Skeletal muscle satellite cell (primary cell): Measurements from ENCODE around the gene WIPF3.

ENCODE experiments used
- H3K27me3 ChIP-seq: 2 replicates; pipeline ENCODE4 v1.7.0; 2013; ENCODE audit warnings: low read length; ENCODE audit not compliant: control insufficient read depth, insufficient read depth
- H3K36me3 ChIP-seq: 2 replicates; pipeline ENCODE4 v1.7.0; 2013; ENCODE audit warnings: mild to moderate bottlenecking, control low read depth, low read length; ENCODE audit not compliant: insufficient read depth
- H3K4me1 ChIP-seq: 2 replicates; pipeline ENCODE4 v1.7.0; 2013; ENCODE audit warnings: low read length; ENCODE audit not compliant: control insufficient read depth, insufficient read depth
- H3K4me2 ChIP-seq: 2 replicates; pipeline ENCODE4 v1.7.0; 2013; ENCODE audit warnings: mild to moderate bottlenecking, low read length
- H3K4me3 ChIP-seq: 2 replicates; pipeline ENCODE4 v1.7.0; 2013; ENCODE audit warnings: low read length
- H3K9ac ChIP-seq: 2 replicates; pipeline ENCODE4 v1.7.0; 2013; ENCODE audit warnings: mild to moderate bottlenecking, low read depth, low read length, moderate library complexity
- H3K9me3 ChIP-seq: replicated peaks from 2 replicates; pipeline ENCODE4 v1.7.0; 2013; ENCODE audit warnings: mild to moderate bottlenecking, control low read depth, low read length

Gene WIPF3

GRCh38 chr7:29866490-29866930 is 60.2 kb downstream of the WIPF3 start:
- Histone ChIP-seq H3K9ac (no peak overlapping the region), H3K27me3 (peaks cover 10% of the 10 kb centered on the region), H3K4me2 (peak overlapping the region; percentile 16), H3K36me3 (no peaks in the 10 kb centered on the region), H3K4me1 (peaks cover 14% of the 10 kb centered on the region), H3K9me3 (no peaks in the 10 kb centered on the region), H3K4me3 (no peak overlapping the region)

- Histone ChIP-seq H3K9ac (no peak overlapping the region), H3K4me1 (no peaks in the 10 kb centered on the region), H3K27me3 (peaks cover 31% of the 10 kb centered on the region), H3K4me3 (no peak overlapping the region), H3K9me3 (no peaks in the 10 kb centered on the region), H3K4me2 (no peak overlapping the region), H3K36me3 (no peaks in the 10 kb centered on the region)
Measured at GRCh38 chr7:29871787-29872398, 65.6 kb downstream of the WIPF3 start.

- Histone ChIP-seq H3K4me3 (no peak overlapping the region), H3K27me3 (peaks cover 34% of the 10 kb centered on the region), H3K9me3 (no peaks in the 10 kb centered on the region), H3K36me3 (no peaks in the 10 kb centered on the region), H3K4me2 (no peak overlapping the region), H3K9ac (no peak overlapping the region), H3K4me1 (no peaks in the 10 kb centered on the region)
Measured at GRCh38 chr7:29873644-29874294, 67.5 kb downstream of the WIPF3 start.

- Histone ChIP-seq H3K36me3 (no peaks in the 10 kb centered on the region), H3K27me3 (peaks cover 29% of the 10 kb centered on the region), H3K4me1 (no peaks in the 10 kb centered on the region), H3K9ac (no peak overlapping the region), H3K9me3 (no peaks in the 10 kb centered on the region), H3K4me2 (no peak overlapping the region), H3K4me3 (no peak overlapping the region)
Measured at GRCh38 chr7:29875741-29876140, 69.4 kb downstream of the WIPF3 start.

- Histone ChIP-seq H3K9me3 (no peaks in the 10 kb centered on the region), H3K4me3 (no peak overlapping the region), H3K4me1 (no peaks in the 10 kb centered on the region), H3K9ac (no peak overlapping the region), H3K4me2 (no peak overlapping the region), H3K36me3 (no peaks in the 10 kb centered on the region), H3K27me3 (peaks cover 27% of the 10 kb centered on the region)
Measured at GRCh38 chr7:29877196-29877595, 70.9 kb downstream of the WIPF3 start.

GRCh38 chr7:29878081-29878688 is 71.9 kb downstream of the WIPF3 start:
- Histone ChIP-seq H3K9ac (no peak overlapping the region), H3K36me3 (no peaks in the 10 kb centered on the region)

GRCh38 chr7:29879609-29880008 is 73.3 kb downstream of the WIPF3 start:
- Histone ChIP-seq H3K4me3 (no peak overlapping the region), H3K9me3 (no peaks in the 10 kb centered on the region), H3K36me3 (no peaks in the 10 kb centered on the region), H3K9ac (no peak overlapping the region), H3K4me2 (no peak overlapping the region), H3K4me1 (no peaks in the 10 kb centered on the region), H3K27me3 (peaks cover 21% of the 10 kb centered on the region)

More at GRCh38 chr7:29878081-29878688, 71.9 kb downstream of the WIPF3 start:
- H3K4me3 ChIP-seq, result no peak overlapping the region
- H3K27me3 ChIP-seq, result peaks cover 27% of the 10 kb centered on the region
- no peaks in the 10 kb centered on the region for H3K9me3 ChIP-seq
- no peaks in the 10 kb centered on the region for H3K4me1 ChIP-seq
- no peak overlapping the region for H3K4me2 ChIP-seq

- H3K9ac ChIP-seq, result no peak overlapping the region
- H3K36me3 ChIP-seq, result no peaks in the 10 kb centered on the region
- H3K4me1 ChIP-seq, result no peaks in the 10 kb centered on the region
- no peak overlapping the region for H3K4me2 ChIP-seq
- no peak overlapping the region for H3K4me3 ChIP-seq
- H3K9me3 ChIP-seq, result no peaks in the 10 kb centered on the region
- H3K27me3 ChIP-seq, result peaks cover 8% of the 10 kb centered on the region
Measured at GRCh38 chr7:29881724-29882123, 75.4 kb downstream of the WIPF3 start.

- no peaks in the 10 kb centered on the region for H3K36me3 ChIP-seq
- H3K4me2 ChIP-seq, result no peak overlapping the region
- no peaks in the 10 kb centered on the region for H3K9me3 ChIP-seq
- H3K9ac ChIP-seq, result no peak overlapping the region
- peaks cover under 1% of the 10 kb centered on the region for H3K27me3 ChIP-seq
- H3K4me3 ChIP-seq, result no peak overlapping the region
- no peaks in the 10 kb centered on the region for H3K4me1 ChIP-seq
Measured at GRCh38 chr7:29882481-29882880, 76.2 kb downstream of the WIPF3 start.

GRCh38 chr7:29883462-29884398 is 77.4 kb downstream of the WIPF3 start:
- no peaks in the 10 kb centered on the region for H3K4me1 ChIP-seq
- H3K9ac ChIP-seq, result no peak overlapping the region
- no peaks in the 10 kb centered on the region for H3K27me3 ChIP-seq
- H3K9me3 ChIP-seq, result no peaks in the 10 kb centered on the region
- no peaks in the 10 kb centered on the region for H3K36me3 ChIP-seq
- no peak overlapping the region for H3K4me3 ChIP-seq
- no peak overlapping the region for H3K4me2 ChIP-seq
